M059J (cell line): ENCODE measurements around the gene PPIL6. TPM values are rescaled to one million over a fixed set of nuclear protein-coding genes. Genes with fewer than 3 reads are reported as not detected.
"Not testable (repeated sequence)": the region's sequence is repeated elsewhere in the genome, so short reads cannot be mapped to it uniquely, and the experiment has no call there.

Experiments
- DNase-seq: peaks from one replicate; pipeline ENCODE4 v3.0.0-alpha.2; 2012; ENCODE audit warnings: low read depth
- total RNA-seq: library from RNA; depleted of rRNA; stranded (reverse); fragments of >200 nt; shearing (Covaris generic); gene quantifications from 2 replicates; pipeline ENCODE4 v1.2.3, GENCODE V29; 2014

The PPIL6 gene
- total RNA-seq, 1 experiment from 2014 or later: 2.1 TPM

GRCh38 chr6:109393886-109394281 is 46.5 kb downstream of the PPIL6 start:
- DNase-seq: peak; percentile 76

GRCh38 chr6:109393157-109393885 is 47.1 kb downstream of the PPIL6 start:
- DNase-seq: no peak

GRCh38 chr6:109389650-109390274 is 50.7 kb downstream of the PPIL6 start:
- no peak for DNase-seq

GRCh38 chr6:109388265-109388664 is 52.2 kb downstream of the PPIL6 start:
- DNase-seq: no peak

- no peak for DNase-seq
Observed at GRCh38 chr6:109383438-109383940, 56.9 kb downstream of the PPIL6 start.

GRCh38 chr6:109382576-109383437 is 57.6 kb downstream of the PPIL6 start:
- peak; percentile 93 for DNase-seq

GRCh38 chr6:109381747-109382575 is 58.5 kb downstream of the PPIL6 start, which contains the start of gene CD164:
CD164 (minus strand) TSS chr6:109382467; CDS start chr6:109382378, 89 bp downstream.
- peak; percentile 95 for DNase-seq

GRCh38 chr6:109381061-109381746 is 59.2 kb downstream of the PPIL6 start:
- peak; percentile 51 for DNase-seq

- peak; percentile 38 for DNase-seq
Observed at GRCh38 chr6:109379711-109380110, 60.7 kb downstream of the PPIL6 start.

- DNase-seq: no peak
Observed at GRCh38 chr6:109377717-109378116, 62.7 kb downstream of the PPIL6 start.

GRCh38 chr6:109374326-109374892 is 66.0 kb downstream of the PPIL6 start:
- no peak for DNase-seq

- DNase-seq: peak; percentile 40
Observed at GRCh38 chr6:109373762-109374161, 66.7 kb downstream of the PPIL6 start.

GRCh38 chr6:109373331-109373730 is 67.1 kb downstream of the PPIL6 start:
- no peak for DNase-seq

GRCh38 chr6:109372130-109372529 is 68.3 kb downstream of the PPIL6 start:
- DNase-seq: peak; percentile 25

- DNase-seq: no peak
Observed at GRCh38 chr6:109370792-109371191, 69.6 kb downstream of the PPIL6 start.

GRCh38 chr6:109370336-109370735 is 70.1 kb downstream of the PPIL6 start:
- no peak for DNase-seq

- DNase-seq: no peak
Observed at GRCh38 chr6:109369728-109370127, 70.7 kb downstream of the PPIL6 start.

GRCh38 chr6:109364382-109365078 is 75.9 kb downstream of the PPIL6 start:
- not testable (repeated sequence) for DNase-seq

GRCh38 chr6:109363753-109364152 is 76.7 kb downstream of the PPIL6 start:
- DNase-seq: no peak
